Upper lobe of right lung (tissue), 1 donor: ENCODE measurements around the gene PNLIPRP3. TPM values are rescaled to one million over a fixed set of nuclear protein-coding genes. Genes with fewer than 3 reads are reported as not detected.

ENCODE experiments used
- ATAC-seq: fragments of 200-7000 bp; cut with Tn5 transposase; one replicate; pipeline ENCODE4 v1.9.1; 2020; ENCODE audit warnings: mild to moderate bottlenecking, moderate library complexity
- DNase-seq: peaks from one replicate; pipeline ENCODE4 v3.0.0-alpha.2; 2020
- H3K27ac ChIP-seq: fragments of 200-600 bp; one replicate; pipeline ENCODE4 v1.8.0; 2022
- H3K27me3 ChIP-seq: fragments of 200-600 bp; one replicate; pipeline ENCODE4 v1.8.0; 2022; ENCODE audit warnings: mild to moderate bottlenecking
- H3K36me3 ChIP-seq: fragments of 200-600 bp; one replicate; pipeline ENCODE4 v1.8.0; 2022
- H3K4me1 ChIP-seq: fragments of 200-600 bp; one replicate; pipeline ENCODE4 v1.8.0; 2022
- H3K4me3 ChIP-seq: fragments of 200-600 bp; one replicate; pipeline ENCODE4 v1.8.0; 2022; ENCODE audit warnings: mild to moderate bottlenecking
- H3K9me3 ChIP-seq: fragments of 200-600 bp; one replicate; pipeline ENCODE4 v1.8.0; 2022
- intact Hi-C: fragments of 100-400 bp; cut with DNase I; formaldehyde crosslinking; loops from one replicate; pipeline ENCODE4 v1.11.0; 2022
- total RNA-seq: library from RNA; stranded (reverse); fragmentation: NEBNext Ultra II Directional; extraction: Animal tissue kit (Norgen Biotek cat#: 25700); gene quantifications from one replicate; pipeline ENCODE4 v1.2.1, GENCODE V29; 2021
- TF ChIP-seq, protein P1 (sequence below): fragments of 200-600 bp; IDR thresholded peaks from one replicate; pipeline ENCODE4 v1.8.0; 2022; ENCODE audit warnings: antibody characterized with exemption
- donor health status: DM: no; HTN: yes; CAD: no; lungs with severe emphysema.

Gene PNLIPRP3
- total RNA-seq, 1 donor from 2014 or later, result 0.20 TPM

DNA sequence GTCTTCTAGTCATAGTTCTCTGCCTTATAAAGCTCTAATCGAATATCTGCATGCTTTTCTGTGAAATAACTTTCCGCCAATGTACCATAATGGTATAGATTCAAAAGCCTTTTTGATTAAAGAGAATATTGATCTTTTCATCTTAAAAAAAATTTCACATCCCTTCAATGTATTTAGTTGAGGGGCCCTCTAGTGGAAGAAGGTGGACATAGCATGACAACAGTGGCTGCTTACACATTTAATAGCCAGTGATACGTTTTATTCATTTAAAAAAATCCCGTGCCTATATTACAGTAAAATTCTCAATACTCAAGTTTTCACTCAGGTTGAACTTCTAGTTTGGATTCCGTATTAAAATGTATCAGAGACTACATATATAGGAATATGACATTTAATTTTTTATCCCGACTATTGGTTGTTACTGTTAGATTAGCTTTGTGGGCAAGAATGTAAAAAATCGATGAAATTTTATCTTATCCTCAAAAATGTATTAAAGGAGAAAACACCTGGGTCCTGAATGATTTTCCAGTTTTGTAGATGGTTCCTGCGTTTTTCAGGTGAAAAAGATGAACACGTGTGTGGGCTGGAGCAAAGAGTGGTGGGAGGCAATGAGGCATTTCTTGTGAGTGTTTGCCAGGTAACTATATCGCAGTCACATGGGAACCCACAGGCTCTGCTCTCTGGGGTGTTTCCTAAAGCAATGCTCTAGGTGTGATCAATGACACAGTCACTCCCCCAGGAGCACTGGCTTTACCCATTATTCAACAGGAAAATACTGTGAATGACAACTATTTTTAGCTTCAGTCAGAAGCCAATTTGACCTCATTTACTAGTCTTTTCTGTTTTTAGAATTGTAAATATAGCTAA lies 94.0 kb downstream of the PNLIPRP3 start:
- intact Hi-C loops, result no loop called here
- Histone ChIP-seq H3K27me3 (peaks cover 17% of the 10 kb centered on the region), H3K4me1 (no peaks in the 10 kb centered on the region), H3K36me3 (no peaks in the 10 kb centered on the region), H3K27ac (no peak overlapping the region), H3K4me3 (no peak overlapping the region), H3K9me3 (no peaks in the 10 kb centered on the region)
- ATAC-seq (no peak), DNase-seq (no peak)
- TF ChIP-seq, protein P1, sequence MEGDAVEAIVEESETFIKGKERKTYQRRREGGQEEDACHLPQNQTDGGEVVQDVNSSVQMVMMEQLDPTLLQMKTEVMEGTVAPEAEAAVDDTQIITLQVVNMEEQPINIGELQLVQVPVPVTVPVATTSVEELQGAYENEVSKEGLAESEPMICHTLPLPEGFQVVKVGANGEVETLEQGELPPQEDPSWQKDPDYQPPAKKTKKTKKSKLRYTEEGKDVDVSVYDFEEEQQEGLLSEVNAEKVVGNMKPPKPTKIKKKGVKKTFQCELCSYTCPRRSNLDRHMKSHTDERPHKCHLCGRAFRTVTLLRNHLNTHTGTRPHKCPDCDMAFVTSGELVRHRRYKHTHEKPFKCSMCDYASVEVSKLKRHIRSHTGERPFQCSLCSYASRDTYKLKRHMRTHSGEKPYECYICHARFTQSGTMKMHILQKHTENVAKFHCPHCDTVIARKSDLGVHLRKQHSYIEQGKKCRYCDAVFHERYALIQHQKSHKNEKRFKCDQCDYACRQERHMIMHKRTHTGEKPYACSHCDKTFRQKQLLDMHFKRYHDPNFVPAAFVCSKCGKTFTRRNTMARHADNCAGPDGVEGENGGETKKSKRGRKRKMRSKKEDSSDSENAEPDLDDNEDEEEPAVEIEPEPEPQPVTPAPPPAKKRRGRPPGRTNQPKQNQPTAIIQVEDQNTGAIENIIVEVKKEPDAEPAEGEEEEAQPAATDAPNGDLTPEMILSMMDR, result peak; percentile 81

DNA sequence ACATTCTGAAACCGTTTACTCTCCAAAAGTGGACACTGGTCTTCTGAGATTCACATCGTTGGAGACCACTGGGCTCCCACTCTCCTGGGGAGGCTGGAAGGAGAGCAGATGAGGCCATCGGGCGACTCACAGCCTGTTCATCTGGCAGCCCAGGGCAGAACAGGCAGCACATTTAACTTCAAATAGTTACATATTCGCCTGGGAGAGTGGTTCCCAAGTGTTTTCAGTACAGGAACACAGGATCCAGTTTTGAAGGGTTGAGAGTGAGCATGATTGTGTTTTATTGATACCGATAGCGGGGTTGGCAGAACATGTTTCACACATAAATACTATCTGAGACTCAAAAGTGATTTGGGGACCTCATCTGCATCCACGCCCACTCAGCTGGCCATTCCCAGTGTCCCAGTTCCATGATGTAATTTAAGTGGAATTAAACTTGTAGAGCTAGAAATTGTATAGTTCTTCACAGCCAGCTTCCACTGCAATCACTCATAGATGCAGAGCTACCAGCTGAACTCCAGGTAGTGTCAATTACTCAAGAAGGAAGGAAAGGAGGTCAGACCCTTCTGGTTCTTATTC lies 95.2 kb downstream of the PNLIPRP3 start:
- Histone ChIP-seq H3K27ac (no peak overlapping the region), H3K27me3 (peaks cover 17% of the 10 kb centered on the region), H3K4me3 (no peak overlapping the region), H3K4me1 (no peaks in the 10 kb centered on the region), H3K36me3 (no peaks in the 10 kb centered on the region), H3K9me3 (no peaks in the 10 kb centered on the region)
- DNase-seq (no peak), ATAC-seq (no peak)
- TF ChIP-seq, protein P1, result no peak
- intact Hi-C loops, result no loop called here

DNA sequence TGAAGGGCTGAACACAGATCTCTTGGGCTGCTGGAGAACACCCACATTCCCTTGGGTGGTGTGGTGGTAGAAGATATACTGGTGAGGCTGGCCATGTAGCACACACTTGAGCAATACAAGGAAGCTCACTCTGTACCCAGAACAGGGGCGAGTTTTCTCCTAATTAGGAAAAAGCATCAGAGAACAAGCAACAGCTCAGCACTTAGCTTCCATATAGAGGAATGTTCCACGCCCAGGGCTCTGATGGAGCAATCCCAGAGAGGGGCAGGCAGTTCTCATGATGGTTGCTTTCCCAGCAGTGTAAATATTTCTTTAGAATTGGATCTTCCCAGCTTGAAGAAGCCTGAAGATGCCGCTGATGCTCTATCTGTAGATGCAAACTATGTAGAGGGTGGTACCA lies 97.1 kb downstream of the PNLIPRP3 start:
- intact Hi-C loops, result no loop called here
- Histone ChIP-seq H3K27ac (no peak overlapping the region), H3K9me3 (no peaks in the 10 kb centered on the region), H3K4me3 (no peak overlapping the region), H3K4me1 (no peaks in the 10 kb centered on the region), H3K27me3 (peaks cover 17% of the 10 kb centered on the region), H3K36me3 (no peaks in the 10 kb centered on the region)
- no peak for DNase-seq
- TF ChIP-seq, protein P1, result no peak
- ATAC-seq, result no peak

DNA sequence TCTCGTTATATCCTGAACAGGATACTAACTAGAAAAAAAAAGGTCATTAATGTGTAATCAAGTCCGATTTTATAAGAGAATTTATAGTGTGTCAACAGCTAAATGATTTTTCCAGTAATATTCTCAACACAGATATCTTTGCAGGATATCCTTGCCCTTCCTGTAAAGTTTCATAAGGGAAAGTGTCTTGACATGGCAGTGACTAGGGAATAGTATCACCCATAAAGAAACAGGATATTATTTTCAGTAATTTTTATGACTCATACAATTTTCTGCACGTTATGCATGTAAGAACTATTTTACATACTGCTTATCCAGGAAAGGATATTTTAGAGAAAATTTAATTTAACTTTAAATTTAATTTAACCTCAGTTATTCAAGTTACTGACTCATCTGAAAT lies 98.6 kb downstream of the PNLIPRP3 start:
- Histone ChIP-seq H3K27ac (no peak overlapping the region), H3K4me1 (no peaks in the 10 kb centered on the region), H3K4me3 (no peak overlapping the region), H3K27me3 (peaks cover 17% of the 10 kb centered on the region), H3K36me3 (no peaks in the 10 kb centered on the region), H3K9me3 (no peaks in the 10 kb centered on the region)
- ATAC-seq (no peak), DNase-seq (no peak)
- TF ChIP-seq, protein P1, result no peak
- intact Hi-C loops, result no loop called here

Other genes starting within 250 kb of the PNLIPRP3 start
- 3.4 TPM for gene GFRA1, start 154.6 kb upstream of the PNLIPRP3 start, total RNA-seq
- gene CCDC172, start 103.4 kb upstream of the PNLIPRP3 start, total RNA-seq, result not detected
- gene PNLIP, start 118.1 kb downstream of the PNLIPRP3 start, total RNA-seq, result not detected
- not detected for gene PNLIPRP1, start 163.1 kb downstream of the PNLIPRP3 start, total RNA-seq
- gene PNLIPRP2, start 193.1 kb downstream of the PNLIPRP3 start, total RNA-seq, result not detected